GM12891 (cell line): Measurements from ENCODE around the gene TMEM129.

Experiments used
- DNase-seq: peaks from one replicate; pipeline ENCODE4 v3.0.0; 2011; ENCODE audit warnings: low spot score; ENCODE audit not compliant: insufficient read length
- FAIRE-seq: peaks from 2 replicates; lab custom pipeline; 2011; peaks lifted over from hg19 to GRCh38; lab: Jason Lieb, UNC
- PAX5 ChIP-seq: IDR thresholded peaks from 2 replicates; pipeline ENCODE4 v1.6.1; 2011; ENCODE audit warnings: low read length, moderate library complexity, mild to moderate bottlenecking; ENCODE audit not compliant: insufficient read depth, severe bottlenecking
- POLR2A ChIP-seq: IDR thresholded peaks from 2 replicates; pipeline ENCODE4 v1.6.1; 2011; ENCODE audit warnings: low read depth, low read length, control low read depth
- POLR2AphosphoS5 ChIP-seq: IDR thresholded peaks from 2 replicates; pipeline ENCODE4 v1.6.1; 2011; ENCODE audit warnings: low read depth, low read length, control low read depth
- POU2F2 ChIP-seq: IDR thresholded peaks from 2 replicates; pipeline ENCODE4 v1.6.1; 2011; ENCODE audit warnings: low read depth, mild to moderate bottlenecking, control low read depth, low read length, moderate library complexity
- SPI1 ChIP-seq: IDR thresholded peaks from 2 replicates; pipeline ENCODE4 v1.6.1; 2011; ENCODE audit warnings: low read depth, low read length, control low read depth
- TAF1 ChIP-seq: IDR thresholded peaks from 2 replicates; pipeline ENCODE4 v1.6.1; 2011; ENCODE audit warnings: low read depth, low read length, control low read depth

The TMEM129 gene

DNA sequence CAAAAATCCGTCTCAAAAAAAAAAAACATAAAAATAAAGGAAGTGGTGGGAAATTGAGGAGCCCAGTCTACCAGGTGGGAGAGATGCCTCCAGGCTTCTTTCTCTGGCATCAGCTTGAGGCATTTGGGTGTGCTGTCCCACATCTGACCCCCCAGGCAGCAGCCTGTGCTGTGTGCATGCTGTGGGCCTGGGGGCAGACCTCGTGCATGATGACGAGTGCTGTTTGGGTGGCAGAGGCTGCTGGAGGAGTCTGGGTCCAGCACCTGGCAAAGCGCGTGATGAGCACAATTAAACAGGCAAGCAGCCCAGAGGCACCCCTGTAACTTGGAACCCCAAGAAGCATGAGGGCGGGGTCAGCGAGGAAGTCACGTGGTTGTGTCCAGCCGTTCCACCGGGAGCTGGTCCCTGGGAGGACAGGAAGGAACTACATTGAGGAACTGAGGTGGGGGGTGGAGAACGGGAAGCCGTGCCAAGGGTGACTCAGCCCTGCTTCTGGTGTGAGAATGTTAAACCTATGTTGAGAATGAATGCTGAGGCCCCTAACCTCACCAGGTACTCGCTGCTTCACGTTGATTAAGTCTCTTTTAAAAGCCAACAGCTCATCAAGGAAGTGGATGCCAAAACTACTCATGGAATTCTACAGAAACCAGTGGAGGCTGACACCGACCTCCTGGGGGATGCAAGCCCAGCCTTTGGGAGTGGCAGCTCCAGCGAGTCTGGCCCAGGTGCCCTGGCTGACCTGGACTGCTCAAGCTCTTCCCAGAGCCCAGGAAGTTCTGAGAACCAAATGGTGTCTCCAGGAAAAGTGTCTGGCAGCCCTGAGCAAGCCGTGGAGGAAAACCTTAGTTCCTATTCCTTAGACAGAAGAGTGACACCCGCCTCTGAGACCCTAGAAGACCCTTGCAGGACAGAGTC lies 6.3 kb upstream of the TMEM129 start:
- TF ChIP-seq POLR2AphosphoS5 (no peak), SPI1 (no peak), TAF1 (no peak)
- DNase-seq: no peak
- no peak for FAIRE-seq

DNA sequence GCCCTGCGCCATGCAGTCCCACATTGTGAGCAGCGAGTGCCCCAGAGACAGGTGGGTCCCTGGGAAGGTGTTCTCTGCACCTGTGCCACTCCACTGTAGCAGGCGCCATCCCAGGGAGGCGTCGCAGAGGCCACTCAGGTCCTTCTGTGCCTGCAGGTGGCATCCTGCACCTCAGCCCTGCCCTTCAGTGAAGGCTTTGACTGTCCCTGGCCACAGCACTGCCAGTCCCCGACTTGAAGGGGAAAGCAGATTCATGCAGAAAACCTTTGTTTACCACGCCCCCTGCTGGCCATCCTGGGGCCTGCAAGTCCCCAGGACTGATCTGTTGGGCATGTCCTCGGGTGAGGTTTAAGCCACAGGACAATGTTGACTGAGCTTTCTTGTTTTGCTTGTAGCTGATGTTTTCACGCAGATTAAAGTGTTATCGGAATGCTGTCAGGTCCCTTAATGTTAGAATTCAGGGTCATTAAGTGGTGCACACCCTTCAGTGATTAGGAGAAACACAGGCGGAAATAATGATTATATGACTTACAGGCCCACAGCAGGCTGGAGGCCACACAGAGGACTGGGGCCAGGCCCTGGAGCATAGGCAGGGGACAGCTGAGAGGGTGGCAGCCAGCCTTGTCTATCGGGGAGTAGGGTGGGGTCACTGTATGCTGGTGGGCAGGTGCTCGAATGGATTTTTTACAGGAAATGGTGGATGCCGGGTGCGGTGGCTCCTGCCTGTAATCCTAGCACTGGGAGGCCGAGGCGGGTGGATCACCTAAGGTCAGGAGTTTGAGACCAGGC lies 5.2 kb upstream of the TMEM129 start:
- no peak for TF ChIP-seq POLR2A
- no peak for TF ChIP-seq TAF1
- DNase-seq (peak; percentile 71), FAIRE-seq (peak; percentile 97)

DNA sequence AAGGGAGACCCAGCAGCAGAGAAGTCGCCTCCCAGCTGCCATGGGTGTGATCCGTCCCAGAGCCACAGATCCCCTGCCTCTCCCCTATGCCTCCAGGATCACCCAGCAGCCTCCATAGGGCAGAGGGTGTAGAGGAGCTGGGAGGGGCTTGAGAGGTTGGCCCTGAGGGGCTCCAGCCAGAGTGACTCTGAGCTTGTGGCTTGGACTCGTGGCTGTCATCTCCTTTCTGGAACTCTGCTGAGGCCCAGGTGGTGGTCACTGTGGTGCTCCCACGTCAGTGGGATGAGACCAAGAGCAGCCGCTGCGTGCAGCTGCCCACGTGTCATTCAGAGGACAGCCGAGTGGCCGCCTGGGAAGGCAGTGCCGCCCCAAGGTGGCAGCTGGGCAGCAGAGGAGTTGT lies 4.4 kb upstream of the TMEM129 start:
- TF ChIP-seq POLR2AphosphoS5 (no peak), TAF1 (no peak), POU2F2 (no peak), POLR2A (no peak)
- DNase-seq (no peak), FAIRE-seq (no peak)

DNA sequence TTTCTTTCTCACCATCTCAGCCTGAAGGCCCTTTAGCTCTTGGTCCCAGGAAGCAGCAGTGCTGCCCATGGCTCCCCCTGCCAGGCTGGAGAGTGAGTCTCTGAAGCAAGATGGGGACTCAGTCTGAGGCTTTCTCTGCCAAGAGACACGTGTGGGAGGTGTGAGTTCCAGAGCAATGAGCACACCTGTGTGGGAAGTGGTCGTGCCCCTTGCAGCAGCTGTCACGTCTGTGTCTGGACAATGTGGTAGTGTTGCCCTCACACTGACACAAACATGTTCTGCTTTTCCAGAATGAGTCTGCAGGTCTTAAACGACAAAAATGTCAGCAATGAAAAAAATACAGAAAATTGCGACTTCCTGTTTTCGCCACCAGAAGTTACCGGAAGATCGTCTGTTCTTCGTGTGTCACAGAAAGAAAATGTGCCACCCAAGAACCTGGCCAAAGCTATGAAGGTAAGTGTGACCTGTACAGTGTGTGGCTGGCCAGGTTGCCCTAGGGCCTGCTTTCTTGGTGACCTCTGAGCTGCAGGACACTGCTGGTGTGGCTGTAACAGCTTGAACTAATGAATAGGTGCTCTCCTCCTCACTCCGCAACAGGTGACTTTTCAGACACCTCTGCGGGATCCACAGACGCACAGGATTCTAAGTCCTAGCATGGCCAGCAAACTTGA lies 2.1 kb upstream of the TMEM129 start:
- TF ChIP-seq POLR2A (no peak), SPI1 (peak; percentile 80)
- peak; percentile 88 for FAIRE-seq
- no peak for DNase-seq

DNA sequence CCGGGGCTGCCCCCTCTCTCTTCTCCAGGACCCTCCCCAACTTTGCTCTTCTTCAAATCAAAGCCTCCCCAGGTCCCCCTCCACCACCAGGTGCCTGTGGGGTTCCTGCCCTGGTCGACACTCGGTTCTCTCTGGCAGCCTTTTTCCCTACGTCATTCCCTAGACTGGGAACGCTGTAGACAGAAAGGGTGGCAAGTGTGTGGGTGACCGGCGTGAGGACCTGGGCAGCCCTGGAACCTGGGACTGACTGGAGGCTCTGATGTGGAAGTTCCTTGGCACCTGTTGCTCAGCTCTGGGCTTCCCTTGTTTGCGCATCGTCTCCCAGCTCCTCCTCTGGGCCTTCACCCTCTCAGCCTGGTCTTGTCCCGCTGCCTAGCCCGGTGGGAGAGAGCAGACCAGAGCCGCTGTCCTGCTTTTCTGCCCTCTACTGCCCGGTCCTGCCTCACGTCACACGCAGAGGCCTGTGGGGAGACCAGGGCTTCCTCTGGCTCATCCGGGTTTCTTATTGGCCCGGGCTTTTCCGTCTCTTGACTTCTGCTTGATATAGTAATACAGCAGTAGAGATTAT lies 1.5 kb upstream of the TMEM129 start:
- DNase-seq (no peak), FAIRE-seq (no peak)
- no peak for TF ChIP-seq SPI1
- TF ChIP-seq PAX5: no peak
- no peak for TF ChIP-seq POLR2A
- no peak for TF ChIP-seq TAF1
- no peak for TF ChIP-seq POU2F2
- no peak for TF ChIP-seq POLR2AphosphoS5

DNA sequence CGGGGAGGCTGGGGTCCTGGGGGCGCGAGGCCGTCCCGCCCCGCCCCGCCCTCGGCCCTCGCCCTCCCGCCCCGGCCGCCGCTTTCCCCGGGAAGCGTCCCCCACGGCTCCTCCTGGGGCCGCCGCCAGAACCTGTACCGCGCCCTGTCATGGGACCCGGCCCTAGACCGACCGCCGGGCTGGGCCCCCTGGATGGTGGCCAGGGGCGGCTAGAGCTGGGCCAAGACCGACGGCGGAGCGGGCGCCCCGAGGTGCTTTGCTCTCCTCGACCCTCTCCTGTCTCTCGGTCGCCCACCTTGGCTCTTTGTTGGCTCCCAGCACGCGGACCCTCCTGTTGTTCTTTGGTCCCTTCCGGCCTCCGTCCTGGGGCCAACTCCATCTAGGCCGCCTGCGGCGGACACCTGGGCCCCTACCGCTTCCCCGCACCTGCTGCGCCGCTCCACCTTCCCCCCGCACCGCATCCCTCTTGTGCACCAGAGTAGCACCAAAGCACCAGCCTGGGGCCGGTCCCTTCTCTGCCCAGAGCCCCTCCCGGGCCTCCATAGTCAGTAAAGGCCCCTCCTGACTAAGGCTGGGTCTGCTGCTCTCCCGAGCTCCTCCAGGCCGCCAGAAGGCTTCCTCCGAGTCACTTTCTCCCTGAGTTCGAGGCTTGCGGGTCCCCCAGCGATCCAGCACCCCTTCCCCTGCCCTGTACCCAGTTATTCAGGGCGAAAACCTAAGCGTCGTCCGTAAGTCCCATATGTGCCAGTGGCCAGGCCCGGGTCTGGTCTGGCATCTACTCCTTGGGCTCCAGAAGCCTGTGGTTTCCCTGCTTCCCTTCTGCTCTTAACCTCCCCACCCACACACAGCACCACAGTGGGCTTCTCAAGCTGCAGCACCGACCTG lies 785 bp upstream of the TMEM129 start:
- DNase-seq (no peak), FAIRE-seq (no peak)
- TF ChIP-seq POLR2A (no peak), POLR2AphosphoS5 (no peak), POU2F2 (no peak), SPI1 (no peak), TAF1 (no peak), PAX5 (no peak)

DNA sequence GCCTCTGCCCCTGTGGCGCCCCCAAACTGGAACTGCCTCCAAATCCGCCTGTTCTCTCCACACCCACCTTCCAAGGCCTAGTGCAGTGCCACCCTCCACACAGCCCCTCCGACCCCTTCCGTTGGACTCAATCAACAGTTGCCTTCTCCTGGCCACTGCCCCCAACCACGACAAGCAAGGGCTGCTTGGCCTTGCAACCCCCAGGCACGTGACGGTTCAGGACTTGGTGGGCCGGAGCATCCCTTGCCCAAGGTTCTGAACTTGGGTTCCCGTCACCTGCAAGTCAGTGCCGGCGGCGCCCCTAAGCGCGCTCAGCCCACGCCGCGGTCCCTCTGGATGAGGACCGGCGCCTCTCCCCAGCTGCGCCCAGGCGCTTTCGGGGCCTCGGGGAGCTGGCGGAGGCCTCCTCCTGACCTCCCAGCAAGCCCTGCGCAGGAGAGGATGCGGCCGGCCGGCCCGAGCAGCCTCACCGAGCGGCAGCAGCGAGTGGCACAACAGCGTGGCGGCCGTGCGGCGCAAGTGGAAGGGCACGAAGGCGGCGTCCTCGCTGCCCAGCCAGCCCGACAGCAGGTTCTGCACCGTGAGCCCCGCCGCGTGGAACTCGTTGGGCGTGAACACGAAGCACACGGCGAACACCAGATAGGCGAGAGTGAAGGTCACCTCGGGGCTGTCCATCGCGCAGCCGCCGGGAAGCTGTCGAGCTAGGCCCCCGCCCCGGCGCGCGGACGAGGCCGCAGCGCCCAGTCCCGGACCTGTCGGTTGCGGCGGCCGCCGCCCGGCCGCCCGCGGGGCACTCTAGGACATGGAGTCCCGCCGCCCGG lies 750 bp downstream of the TMEM129 start:
- TF ChIP-seq PAX5: no peak
- peak; percentile 53; the same call in 1 of the 2 replicates for TF ChIP-seq POLR2AphosphoS5
- DNase-seq (no peak), FAIRE-seq (peak; percentile 88)

DNA sequence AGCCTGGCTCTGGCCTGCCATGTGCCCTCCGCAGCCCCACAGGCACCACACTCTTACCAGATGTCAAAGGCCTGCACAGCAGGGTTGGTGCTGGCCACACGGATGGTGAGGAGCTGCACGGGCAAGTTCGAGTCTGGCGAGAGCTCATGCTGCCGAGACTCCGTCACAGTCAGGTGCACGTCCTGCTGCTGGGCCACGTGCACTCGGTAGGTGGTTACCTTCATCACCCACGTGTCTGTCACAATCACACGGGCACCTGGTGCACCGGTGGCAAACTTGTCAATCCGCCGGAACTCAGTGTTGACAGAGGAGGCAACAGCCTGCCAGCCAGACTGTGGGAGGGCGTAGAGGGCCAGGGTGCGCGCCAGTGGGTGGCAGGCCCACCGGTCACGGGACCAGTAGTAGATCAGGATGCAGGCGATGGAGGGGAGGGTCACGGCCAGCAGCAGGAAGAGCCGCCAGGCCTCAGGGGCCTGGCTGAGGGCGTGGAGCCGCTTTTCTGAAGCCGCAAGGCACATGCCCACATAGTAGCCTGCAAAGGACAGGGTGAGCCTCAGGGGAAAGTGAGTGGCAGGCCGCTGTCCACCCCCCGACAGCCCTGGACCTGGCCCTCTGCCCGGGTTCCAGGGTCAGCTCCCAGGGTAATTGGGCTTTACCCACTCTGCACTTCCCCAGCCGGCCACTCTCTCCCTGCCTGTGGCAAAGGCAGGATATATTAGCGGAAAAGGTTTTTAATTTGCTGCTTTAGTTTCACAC lies 2.9 kb downstream of the TMEM129 start:
- no peak for TF ChIP-seq TAF1
- no peak for TF ChIP-seq SPI1
- no peak; the same call in 1 of the 2 replicates for TF ChIP-seq POLR2AphosphoS5
- TF ChIP-seq POLR2A: no peak; the same call in 1 of the 2 replicates
- TF ChIP-seq POU2F2: no peak
- TF ChIP-seq PAX5: no peak
- no peak for DNase-seq
- peak; percentile 61 for FAIRE-seq
